Effector memory CD8-positive, alpha-beta T cell (primary cell): ENCODE measurements around the gene EXOSC6.
"Not testable (repeated sequence)": the region's sequence is repeated elsewhere in the genome, so short reads cannot be mapped to it uniquely, and the experiment has no call there.

Source experiments
- ATAC-seq: fragments of 150-1000 bp; cut with Tn5 transposase; replicated peaks from 2 replicates; pipeline ENCODE4 v1.10.0; 2021; ENCODE audit warnings: mild to moderate bottlenecking, moderate library complexity
- DNase-seq, 3 experiments: peaks; one replicate each; pipeline ENCODE4 v3.0.0; 2021
- H3K27ac Mint-ChIP-seq, 2 donors: one replicate each; pipeline ENCODE4 v1.8.0; 2022; ENCODE audit warnings: mild to moderate bottlenecking in 2 of 2, mixed read lengths in 2 of 2, moderate library complexity in 2 of 2
- H3K27me3 Mint-ChIP-seq, 2 donors: one replicate each; pipeline ENCODE4 v1.8.0; 2022; ENCODE audit warnings: mixed read lengths in 2 of 2
- H3K36me3 Mint-ChIP-seq: one replicate; pipeline ENCODE4 v1.8.0; 2022; ENCODE audit warnings: mild to moderate bottlenecking, moderate library complexity, mixed read lengths; ENCODE audit not compliant: insufficient read depth
- H3K4me1 Mint-ChIP-seq, 2 donors: one replicate each; pipeline ENCODE4 v1.8.0; 2022; ENCODE audit warnings: low read depth in 2 of 2, mixed read lengths in 2 of 2
- H3K4me3 Mint-ChIP-seq, 2 donors: one replicate each; pipeline ENCODE4 v1.8.0; 2022; ENCODE audit warnings: mild to moderate bottlenecking in 2 of 2, mixed read lengths in 2 of 2, moderate library complexity in 2 of 2
- H3K9me3 Mint-ChIP-seq, 2 donors: one replicate each; pipeline ENCODE4 v1.8.0; 2022; ENCODE audit warnings: mixed read lengths in 2 of 2
- total RNA-seq, 9 experiments: gene quantifications; one replicate each; lab custom pipeline; 2026; lab: John Stamatoyannopoulos, UW

EXOSC6 gene
- total RNA-seq = 68.1 to 129 (median 111) reads per million in 9 experiments

GRCh38 chr16:70251629-70252354 is at the start of gene EXOSC6:
EXOSC6 (minus strand) TSS chr16:70251940; CDS start chr16:70251900, 40 bp downstream.
- H3K4me1 Mint-ChIP-seq = peaks cover 8% of the 10 kb centered on the region in 2 donors
- peaks cover 42% of the 10 kb centered on the region for H3K36me3 Mint-ChIP-seq
- DNase-seq (peak; percentile 90), ATAC-seq (peak; percentile 89)
- peak within 1 kb of the TSS; percentile 91 to 95 for H3K27ac Mint-ChIP-seq
- no peaks in the 10 kb centered on the region for H3K27me3 Mint-ChIP-seq
- H3K4me3 Mint-ChIP-seq = peak within 1 kb of the TSS; percentile 84 to 88
- no peaks in the 10 kb centered on the region for H3K9me3 Mint-ChIP-seq

- H3K27ac Mint-ChIP-seq = peak overlapping the region; percentile 98
- peaks cover 30 to 50% of the 10 kb centered on the region in 2 donors for H3K4me1 Mint-ChIP-seq
- DNase-seq (no peak), ATAC-seq (no peak)
- no peaks in the 10 kb centered on the region for H3K27me3 Mint-ChIP-seq
- peaks cover 19% of the 10 kb centered on the region for H3K36me3 Mint-ChIP-seq
- peaks cover 0 to 1% of the 10 kb centered on the region in 2 donors for H3K9me3 Mint-ChIP-seq
- H3K4me3 Mint-ChIP-seq = peak overlapping the region; percentile 91 to 95
Observed at GRCh38 chr16:70301121-70301520, 49.4 kb upstream of the EXOSC6 start.

- Mint-ChIP-seq H3K27me3 (no peaks in the 10 kb centered on the region), H3K27ac (peak within 1 kb of the TSS; percentile 98), H3K9me3 (peaks cover 0 to 1% of the 10 kb centered on the region in 2 donors), H3K4me1 (peaks cover 20 to 41% of the 10 kb centered on the region in 2 donors), H3K4me3 (peak within 1 kb of the TSS; percentile 91 to 95), H3K36me3 (peaks cover 14% of the 10 kb centered on the region)
- peak; percentile 29 to 49 (median 38) for DNase-seq
- ATAC-seq = peak; percentile 78
Observed at GRCh38 chr16:70298988-70299938, 47.5 kb upstream of the EXOSC6 start, which contains the start of gene DDX19B. DDX19B (plus strand) TSS chr16:70299186; CDS start chr16:70299298, 112 bp downstream.

GRCh38 chr16:70295634-70296033 is 43.9 kb upstream of the EXOSC6 start:
- DNase-seq = no peak
- Mint-ChIP-seq H3K4me1 (peaks cover 14 to 19% of the 10 kb centered on the region in 2 donors), H3K4me3 (no peak overlapping the region), H3K9me3 (no peaks in the 10 kb centered on the region), H3K27me3 (no peaks in the 10 kb centered on the region), H3K36me3 (peaks cover 10% of the 10 kb centered on the region), H3K27ac (no peak overlapping the region)
- no peak for ATAC-seq

- H3K4me3 Mint-ChIP-seq = no peak overlapping the region
- DNase-seq (no peak), ATAC-seq (no peak)
- no peaks in the 10 kb centered on the region for H3K27me3 Mint-ChIP-seq
- H3K9me3 Mint-ChIP-seq = no peaks in the 10 kb centered on the region
- H3K4me1 Mint-ChIP-seq = peaks cover 8 to 12% of the 10 kb centered on the region in 2 donors
- peaks cover 14% of the 10 kb centered on the region for H3K36me3 Mint-ChIP-seq
- no peak overlapping the region for H3K27ac Mint-ChIP-seq
Observed at GRCh38 chr16:70294385-70295025, 42.8 kb upstream of the EXOSC6 start.

- not testable (repeated sequence) for DNase-seq, ATAC-seq, H3K9me3 Mint-ChIP-seq, H3K27ac Mint-ChIP-seq, H3K27me3 Mint-ChIP-seq, H3K4me3 Mint-ChIP-seq
- H3K36me3 Mint-ChIP-seq = peaks cover 19% of the 10 kb centered on the region
- peaks cover 10 to 16% of the 10 kb centered on the region in 2 donors for H3K4me1 Mint-ChIP-seq
Observed at GRCh38 chr16:70292148-70292547, 40.4 kb upstream of the EXOSC6 start.

GRCh38 chr16:70290949-70291519 is 39.3 kb upstream of the EXOSC6 start:
- Mint-ChIP-seq H3K9me3 (no peaks in the 10 kb centered on the region), H3K36me3 (peaks cover 19% of the 10 kb centered on the region), H3K27me3 (no peaks in the 10 kb centered on the region), H3K4me1 (peaks cover 10 to 16% of the 10 kb centered on the region in 2 donors), H3K4me3 (no peak overlapping the region), H3K27ac (no peak overlapping the region)
- no peak for ATAC-seq
- no peak for DNase-seq

GRCh38 chr16:70289229-70290094 is 37.7 kb upstream of the EXOSC6 start, which contains the start of gene AARS1:
AARS1 (minus strand) TSS chr16:70289506; CDS start chr16:70282763, 6,743 bp downstream.
- ATAC-seq = peak; percentile 95

GRCh38 chr16:70287304-70287971 is 35.7 kb upstream of the EXOSC6 start:
- H3K27me3 Mint-ChIP-seq, ATAC-seq, DNase-seq, H3K9me3 Mint-ChIP-seq: not testable (repeated sequence)
- Mint-ChIP-seq H3K27ac (peak overlapping the region in 1 of 2 donors; percentile 97), H3K36me3 (peaks cover 21% of the 10 kb centered on the region), H3K4me1 (peaks cover 16 to 35% of the 10 kb centered on the region in 2 donors), H3K4me3 (peak overlapping the region; percentile 94 to 97)

More at GRCh38 chr16:70289229-70290094, 37.7 kb upstream of the EXOSC6 start, which contains the start of gene AARS1:
- no peaks in the 10 kb centered on the region for H3K27me3 Mint-ChIP-seq
- DNase-seq = peak; percentile 88 to 92 (median 92)
- no peaks in the 10 kb centered on the region for H3K9me3 Mint-ChIP-seq
- peaks cover 19% of the 10 kb centered on the region for H3K36me3 Mint-ChIP-seq
- peaks cover 10 to 20% of the 10 kb centered on the region in 2 donors for H3K4me1 Mint-ChIP-seq
- H3K4me3 Mint-ChIP-seq = peak within 1 kb of the TSS; percentile 94 to 97
- H3K27ac Mint-ChIP-seq = peak within 1 kb of the TSS; percentile 97 to 98

- Mint-ChIP-seq H3K4me1 (no peaks in the 10 kb centered on the region), H3K4me3 (no peak overlapping the region), H3K36me3 (peaks cover 88% of the 10 kb centered on the region), H3K27ac (no peak overlapping the region), H3K27me3 (no peaks in the 10 kb centered on the region), H3K9me3 (no peaks in the 10 kb centered on the region)
- DNase-seq = no peak
- no peak for ATAC-seq
Observed at GRCh38 chr16:70276392-70276791, 24.7 kb upstream of the EXOSC6 start.

- H3K9me3 Mint-ChIP-seq = no peaks in the 10 kb centered on the region
- DNase-seq = no peak
- H3K4me1 Mint-ChIP-seq = no peaks in the 10 kb centered on the region
- H3K36me3 Mint-ChIP-seq = peaks cover 83% of the 10 kb centered on the region
- H3K27ac Mint-ChIP-seq = no peak overlapping the region
- no peak for ATAC-seq
- H3K27me3 Mint-ChIP-seq = no peaks in the 10 kb centered on the region
- H3K4me3 Mint-ChIP-seq = no peak overlapping the region
Observed at GRCh38 chr16:70271696-70272095, 20.0 kb upstream of the EXOSC6 start.
